GM18951 (cell line): ENCODE data around the gene CLIC5.

Experiments used
- POLR2A ChIP-seq: IDR thresholded peaks from 4 replicates; pipeline ENCODE4 v1.6.1; 2011; ENCODE audit warnings: mild to moderate bottlenecking; ENCODE audit not compliant: insufficient read length, insufficient read depth; ENCODE audit errors: extremely low read depth
- in situ Hi-C: fragments of 300-500 bp; cut with MboI; formaldehyde crosslinking; loops from one replicate; pipeline ENCODE4 v1.12.0; 2022; ENCODE audit warnings: low sequenced_read_pairs, mixed read lengths, inconsistent platforms; ENCODE audit not compliant: unreplicated experiment

The CLIC5 gene

DNA sequence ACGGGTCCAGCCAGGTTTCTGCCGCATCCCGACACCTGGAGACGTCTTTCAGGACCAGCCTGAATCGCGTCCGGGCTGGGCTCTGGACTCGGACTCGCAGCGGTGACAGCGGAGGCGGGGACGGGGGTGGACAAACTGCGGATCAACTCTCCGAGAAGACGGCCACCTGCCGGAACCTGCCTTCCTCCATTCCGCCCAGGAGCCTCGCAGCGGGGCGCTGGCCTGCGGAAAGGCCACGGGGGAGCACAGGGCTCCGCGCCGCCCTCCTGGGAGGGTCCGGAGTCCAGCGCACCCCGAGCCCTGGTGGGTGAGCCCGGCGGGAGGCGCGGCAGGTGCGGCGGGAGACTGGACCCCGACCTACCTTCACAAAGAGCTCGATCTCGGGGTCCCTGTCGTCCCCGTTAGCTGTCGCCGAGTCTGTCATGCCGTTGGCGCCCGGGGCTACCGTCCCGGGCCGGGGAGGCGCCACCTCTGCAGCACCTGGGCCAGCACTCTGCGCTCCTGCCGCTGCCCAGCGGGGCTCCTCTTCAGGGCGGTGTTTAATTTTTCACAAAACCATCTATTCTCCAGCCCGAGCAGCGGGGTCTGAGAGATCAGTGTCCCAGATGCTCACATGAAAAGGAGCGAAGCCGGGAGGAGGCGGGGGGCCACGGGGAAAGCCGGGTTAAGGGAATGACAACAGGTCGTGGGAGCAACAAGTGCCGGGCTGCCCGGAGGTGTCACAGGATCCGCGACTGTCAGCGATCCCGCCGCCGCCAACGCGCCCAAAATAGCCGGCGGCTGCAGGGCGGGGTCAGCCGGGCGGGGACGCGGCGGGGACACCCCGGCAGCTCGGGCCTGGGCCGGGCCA lies at the start of gene CLIC5:
Gene CLIC5 (minus strand): TSS at position 742 of the 850 bp plus-strand sequence. CDS start 318 bp downstream, at position 424.
- in situ Hi-C loops, result no loop called here
- no peak for TF ChIP-seq POLR2A

GRCh38 chr6:46062991-46063390 lies 47.3 kb upstream of the CLIC5 start:
- in situ Hi-C loops, result no loop called here
- TF ChIP-seq POLR2A, result no peak

DNA sequence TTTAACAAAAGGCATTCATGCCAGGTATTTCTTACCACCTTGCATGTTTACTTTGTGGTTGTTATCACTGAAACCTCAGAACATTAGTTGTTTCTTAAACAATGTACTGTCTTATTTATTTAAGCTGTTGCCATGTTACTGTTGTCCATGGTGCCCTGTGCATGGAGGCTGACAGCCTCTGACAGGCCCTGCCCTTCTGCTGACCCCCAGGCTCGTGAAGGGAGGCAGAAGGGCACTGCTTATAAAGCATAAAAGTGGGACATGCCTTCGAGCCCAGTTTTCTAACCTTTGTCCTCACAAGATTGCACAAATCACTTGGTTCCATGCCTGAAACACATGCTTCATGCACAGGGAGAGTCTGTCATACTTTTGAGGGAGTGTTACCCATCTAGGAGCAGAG lies 46.7 kb upstream of the CLIC5 start:
- in situ Hi-C loops, result no loop called here
- no peak for TF ChIP-seq POLR2A

- in situ Hi-C loops, result no loop called here
- no peak for TF ChIP-seq POLR2A
These were observed 45.8 kb upstream of the CLIC5 start for GRCh38 chr6:46061497-46061896.

GRCh38 chr6:46059608-46060007 lies 43.9 kb upstream of the CLIC5 start:
- in situ Hi-C loops, result no loop called here

GRCh38 chr6:46058951-46059350 lies 43.3 kb upstream of the CLIC5 start:
- TF ChIP-seq POLR2A, result no peak
- in situ Hi-C loops, result no loop called here

More at GRCh38 chr6:46059608-46060007, 43.9 kb upstream of the CLIC5 start:
- no peak for TF ChIP-seq POLR2A

- TF ChIP-seq POLR2A, result no peak
- in situ Hi-C loops, result no loop called here
These were observed 42.1 kb upstream of the CLIC5 start for GRCh38 chr6:46057792-46058191.

- TF ChIP-seq POLR2A, result no peak
- in situ Hi-C loops, result no loop called here
These were observed 41.4 kb upstream of the CLIC5 start for GRCh38 chr6:46056906-46057529.

DNA sequence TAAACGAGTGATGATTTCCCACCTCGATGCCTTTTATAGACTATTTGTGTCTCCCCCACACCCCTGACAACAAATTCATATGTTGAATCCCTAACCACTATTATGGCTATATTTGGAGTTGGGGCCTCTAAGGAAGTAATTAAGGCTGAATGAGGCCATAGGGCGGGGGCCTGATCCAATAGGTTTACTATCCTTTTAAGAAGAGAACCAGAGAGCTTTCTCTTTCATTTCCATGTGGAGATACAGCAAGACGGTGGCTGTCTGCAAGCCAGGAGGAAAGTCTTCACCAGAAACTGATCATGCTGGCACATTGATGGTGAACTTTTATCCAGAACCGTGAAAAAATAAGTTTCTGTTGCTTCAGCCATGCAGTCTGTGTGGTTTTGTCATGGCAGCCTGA lies 38.9 kb upstream of the CLIC5 start:
- in situ Hi-C loops, result no loop called here
- TF ChIP-seq POLR2A, result no peak

- in situ Hi-C loops, result no loop called here
- TF ChIP-seq POLR2A, result no peak
These were observed 37.6 kb upstream of the CLIC5 start for GRCh38 chr6:46053039-46053933.

- in situ Hi-C loops, result no loop called here
- TF ChIP-seq POLR2A, result no peak
These were observed 36.8 kb upstream of the CLIC5 start for GRCh38 chr6:46052479-46052878.

DNA sequence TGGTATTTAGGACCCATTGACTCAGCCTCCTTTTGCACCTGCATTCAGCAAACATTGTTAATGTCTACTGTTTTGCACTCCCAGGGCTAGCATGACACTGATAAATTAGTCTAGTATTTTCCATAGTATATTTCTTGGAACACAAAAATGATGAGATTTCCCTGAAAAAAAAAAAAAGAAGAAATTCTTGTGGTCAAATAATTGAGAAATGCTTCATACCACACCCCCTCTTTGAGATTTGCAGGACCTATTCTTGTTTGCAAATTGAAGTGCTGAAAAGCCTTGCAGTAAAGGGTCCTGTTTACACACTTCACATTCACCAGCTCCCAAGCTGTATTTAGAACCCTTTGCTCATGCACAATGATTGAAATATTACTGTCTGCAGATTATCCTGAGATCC lies 36.3 kb upstream of the CLIC5 start:
- in situ Hi-C loops, result no loop called here
- no peak for TF ChIP-seq POLR2A

DNA sequence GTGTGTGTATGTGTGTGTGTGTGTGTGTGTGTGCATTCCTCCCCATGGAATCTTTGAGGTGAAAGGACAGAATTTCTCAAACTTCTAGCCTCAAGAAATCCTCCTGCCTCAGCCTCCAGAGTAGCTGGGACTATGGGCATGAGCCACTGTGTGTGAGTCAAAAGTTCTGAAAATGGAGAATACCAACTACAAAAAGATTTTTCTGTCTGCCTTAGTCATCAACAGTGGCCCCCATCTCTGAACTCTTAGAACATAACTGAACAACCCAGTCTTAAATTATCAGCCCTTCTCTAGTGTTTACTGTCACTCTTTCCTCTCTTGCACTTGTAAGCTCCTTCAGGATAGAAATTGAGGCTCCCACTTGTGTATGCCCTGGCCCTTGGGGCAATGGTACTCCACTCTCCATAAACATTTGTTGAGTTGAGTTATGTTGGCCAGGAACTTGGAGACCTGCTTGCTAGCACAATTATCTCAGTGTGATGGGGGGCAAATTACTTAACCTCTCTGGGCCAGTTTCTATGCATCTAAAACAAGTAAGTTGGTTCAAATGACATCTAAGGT lies 35.3 kb upstream of the CLIC5 start:
- TF ChIP-seq POLR2A, result no peak
- in situ Hi-C loops, result no loop called here
